Adrenal gland (tissue), 12 donors: ENCODE measurements around the gene SDK2. TPM values are rescaled to one million over a fixed set of nuclear protein-coding genes. Genes with fewer than 3 reads are reported as not detected.
A peak's percentile ranks its signal among the peaks of the same experiment; 100 is the strongest.

Source experiments
- DNase-seq, 7 donors: peaks; one replicate each; pipeline ENCODE4 v3.0.0-alpha.2; 2019 to 2020
- H3K27ac ChIP-seq, 5 donors: fragments of 200-600 bp; sonication (generic) in 4 of 5; 1 replicate in 3 of 5; 2 replicates in 2 of 5; pipeline versions ENCODE4 v1.5.1 to v1.8.0; 2016 to 2020; ENCODE audit warnings: mild to moderate bottlenecking in 1 of 5
- H3K27me3 ChIP-seq: fragments of 200-600 bp; 2 replicates; pipeline ENCODE4 v1.8.0; 2021
- H3K36me3 ChIP-seq, 2 donors: fragments of 200-600 bp; replicated peaks in 1 of 2; 1 replicate in 1 of 2; 2 replicates in 1 of 2; pipeline versions ENCODE4 v1.5.1 to v1.8.0; 2018 to 2022
- H3K4me1 ChIP-seq, 2 donors: fragments of 200-600 bp; replicated peaks in 1 of 2; 1 replicate in 1 of 2; 2 replicates in 1 of 2; pipeline versions ENCODE4 v1.5.1 to v1.8.0; 2018 to 2021
- H3K4me3 ChIP-seq, 4 donors: fragments of 200-600 bp; sonication (generic) in 3 of 4; one replicate each; pipeline ENCODE4 v1.5.1; 2016 to 2018
- H3K9me3 ChIP-seq, 3 donors: fragments of 200-600 bp; sonication (generic) in 1 of 3; replicated peaks in 1 of 3; 1 replicate in 2 of 3; 2 replicates in 1 of 3; pipeline versions ENCODE4 v1.5.1 to v1.8.0; 2016 to 2021
- POLR2A ChIP-seq, 2 donors: fragments of 450-650 bp; IDR thresholded peaks; one replicate each; pipeline ENCODE4 v1.6.1; 2017; ENCODE audit warnings: antibody characterized with exemption in 2 of 2, mild to moderate bottlenecking in 2 of 2, moderate library complexity in 1 of 2
- WGBS, 4 donors: extraction: QIAGEN DNeasy Blood & Tissue Kit in 2 of 4; methylation state at CpG; one replicate each; pipeline versions ENCODE4 v1.1.5 to v1.1.7; 2013 to 2017; 5-methylcytosine and 5-hydroxymethylcytosine counted together
- intact Hi-C, 2 donors: fragments of 100-400 bp; cut with DNase I; formaldehyde crosslinking; loops; one replicate each; pipeline versions ENCODE4 v1.14.1 to v1.15.0; 2022 to 2023
- polyA plus RNA-seq, 3 donors: library from polyadenylated mRNA; stranded (reverse); fragments of 200-250 nt in 2 of 3; fragments of 350-450 nt in 1 of 3; fragmentation: Illumina TruSeq in 1 of 3; extraction: RNeasy Lipid Tissue Mini Kit (QIAGEN cat#74804) in 1 of 3; gene quantifications; one replicate each; pipeline ENCODE4 v1.2.3, GENCODE V29; 2013 to 2014
- total RNA-seq, 9 donors: library from RNA; depleted of rRNA in 4 of 9; stranded (reverse); fragments of >200 nt in 4 of 9; fragments of 120-200 nt in 1 of 9; fragmentation: NEBNext Ultra II Directional in 1 of 9; extraction: Animal tissue kit (Norgen Biotek cat#: 25700) in 1 of 9; gene quantifications; one replicate each; pipeline versions ENCODE4 v1.1.0 to v1.2.4, GENCODE V29; 2013 to 2023
- TF ChIP-seq, protein P1 (sequence below), 6 experiments: fragments of 450-650 bp in 4 of 6; fragments of 200-600 bp in 2 of 6; sonication (generic) in 1 of 6; IDR thresholded peaks; 1 replicate in 5 of 6; 2 replicates in 1 of 6; pipeline versions ENCODE4 v1.5.1 to v1.8.0; 2016 to 2021; ENCODE audit warnings: antibody characterized with exemption in 6 of 6, mild to moderate bottlenecking in 2 of 6, moderate library complexity in 1 of 6
- donor health status: healthy with polysubstance abuse.
- donor health status: Bipolar disorder and iron deficiency.
- donor health status: DM: yes; HTN: yes; CAD: no.
- donor health status: DM: no; HTN: no; CAD: no.
- donor health status: DM: no; HTN: no; CAD: no.
- donor health status: DM: yes; HTN: yes; CAD: no.

SDK2 gene
- total and polyA plus RNA-seq, 12 donors, result 0.27 to 2.1 (median 0.84) TPM

DNA sequence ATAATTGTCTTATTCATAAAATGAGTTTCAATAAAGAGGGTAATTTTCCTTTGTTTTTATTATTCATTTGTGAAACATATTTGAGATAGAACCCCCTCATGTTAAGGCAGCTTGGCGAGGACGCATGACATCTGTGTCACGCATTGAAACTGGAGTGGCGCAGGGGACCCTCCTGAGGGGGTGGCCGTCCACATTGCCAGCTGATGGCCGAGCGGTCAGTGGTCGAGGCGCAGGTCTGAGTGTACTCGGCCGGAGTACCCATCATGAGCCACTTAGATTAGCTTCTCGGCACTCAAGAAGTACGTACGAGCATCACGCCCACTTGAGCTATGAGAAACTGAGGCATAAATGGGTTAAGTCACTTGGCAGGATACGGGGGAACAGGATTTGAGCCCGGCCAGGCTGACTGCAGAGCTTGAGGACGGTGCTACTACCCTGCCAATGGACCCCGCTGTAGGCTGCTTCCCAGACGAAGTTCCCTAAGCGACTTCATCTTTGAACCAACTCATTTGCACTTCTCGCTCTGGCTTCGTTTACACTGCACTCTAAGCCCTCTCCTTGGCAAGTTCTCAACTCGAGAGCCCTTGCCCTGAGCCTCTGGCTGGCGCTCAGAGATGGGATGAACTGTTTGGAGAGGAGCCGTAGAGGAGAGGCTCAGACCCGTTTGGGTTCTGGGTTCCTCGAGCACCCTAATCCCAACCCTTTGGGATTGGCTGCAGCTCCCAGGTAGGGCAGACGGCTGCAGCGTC lies 91.8 kb downstream of the SDK2 start:
- peaks cover 0 to 7% of the 10 kb centered on the region in 2 donors for H3K4me1 ChIP-seq
- intact Hi-C loops, result no loop called here
- H3K27me3 ChIP-seq, result no peaks in the 10 kb centered on the region
- no peaks in the 10 kb centered on the region for H3K9me3 ChIP-seq
- no peak overlapping the region for H3K27ac ChIP-seq
- no peak for TF ChIP-seq POLR2A (IDR thresholded peaks at IDR 0.05)
- DNase-seq, result no peak
- H3K36me3 ChIP-seq, result no peaks in the 10 kb centered on the region
- no peak overlapping the region for H3K4me3 ChIP-seq
- 77 to 81% (median 78%) methylated on average over 21 to 30 of the region's 30 CpGs for WGBS, 4 donors

DNA sequence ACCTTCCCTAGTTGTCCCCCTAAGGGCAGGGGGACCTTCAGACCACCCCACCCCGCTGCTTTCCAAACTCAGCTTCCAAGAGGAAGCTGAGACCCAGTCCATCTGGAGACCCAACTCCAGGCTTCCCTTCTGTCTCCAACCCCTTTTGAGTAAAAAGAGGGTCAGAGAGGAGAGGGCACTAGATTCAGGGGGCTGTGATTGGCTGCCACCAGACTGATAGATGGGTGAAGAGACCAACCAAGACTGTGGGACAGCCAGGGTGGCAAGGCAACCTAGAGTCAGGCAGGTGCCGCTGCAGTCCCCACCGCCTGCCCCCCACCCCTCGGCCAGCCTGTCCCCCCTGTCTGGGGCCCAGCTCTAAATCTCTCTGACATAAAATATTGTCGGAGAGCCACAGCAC lies 92.5 kb downstream of the SDK2 start:
- intact Hi-C loops, result no loop called here
- WGBS, 4 donors, result 52 to 74% (median 66%) methylated on average over 4 to 5 of the region's 5 CpGs
- no peak for TF ChIP-seq POLR2A (IDR thresholded peaks at IDR 0.05)
- TF ChIP-seq, protein P1, sequence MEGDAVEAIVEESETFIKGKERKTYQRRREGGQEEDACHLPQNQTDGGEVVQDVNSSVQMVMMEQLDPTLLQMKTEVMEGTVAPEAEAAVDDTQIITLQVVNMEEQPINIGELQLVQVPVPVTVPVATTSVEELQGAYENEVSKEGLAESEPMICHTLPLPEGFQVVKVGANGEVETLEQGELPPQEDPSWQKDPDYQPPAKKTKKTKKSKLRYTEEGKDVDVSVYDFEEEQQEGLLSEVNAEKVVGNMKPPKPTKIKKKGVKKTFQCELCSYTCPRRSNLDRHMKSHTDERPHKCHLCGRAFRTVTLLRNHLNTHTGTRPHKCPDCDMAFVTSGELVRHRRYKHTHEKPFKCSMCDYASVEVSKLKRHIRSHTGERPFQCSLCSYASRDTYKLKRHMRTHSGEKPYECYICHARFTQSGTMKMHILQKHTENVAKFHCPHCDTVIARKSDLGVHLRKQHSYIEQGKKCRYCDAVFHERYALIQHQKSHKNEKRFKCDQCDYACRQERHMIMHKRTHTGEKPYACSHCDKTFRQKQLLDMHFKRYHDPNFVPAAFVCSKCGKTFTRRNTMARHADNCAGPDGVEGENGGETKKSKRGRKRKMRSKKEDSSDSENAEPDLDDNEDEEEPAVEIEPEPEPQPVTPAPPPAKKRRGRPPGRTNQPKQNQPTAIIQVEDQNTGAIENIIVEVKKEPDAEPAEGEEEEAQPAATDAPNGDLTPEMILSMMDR (IDR thresholded peaks at IDR 0.05), result no peak
- no peaks in the 10 kb centered on the region for H3K36me3 ChIP-seq
- no peaks in the 10 kb centered on the region for H3K9me3 ChIP-seq
- no peak overlapping the region for H3K4me3 ChIP-seq
- no peak overlapping the region for H3K27ac ChIP-seq
- peak in 1 of 7 donors; percentile 57 for DNase-seq
- no peaks in the 10 kb centered on the region for H3K27me3 ChIP-seq
- H3K4me1 ChIP-seq, result peaks cover 0 to 7% of the 10 kb centered on the region in 2 donors

DNA sequence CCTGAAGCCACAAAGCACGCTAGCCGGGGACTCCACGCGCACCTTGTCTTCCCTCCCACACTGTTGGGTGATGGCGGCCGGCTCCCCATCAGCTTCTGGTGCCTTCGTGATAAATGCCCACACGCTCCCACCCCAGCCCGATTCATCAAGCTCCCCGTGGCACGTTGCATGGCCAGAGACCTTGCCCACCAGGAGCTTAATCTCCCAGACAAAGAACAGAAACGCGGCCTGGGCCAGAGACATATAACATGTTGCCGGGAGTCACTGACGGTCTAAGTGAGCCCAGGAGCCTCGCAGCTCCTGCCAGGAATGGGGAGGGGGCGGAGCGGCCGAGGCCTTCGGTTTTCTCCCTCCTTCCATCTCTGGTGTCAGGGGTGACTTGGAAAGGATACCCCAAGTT lies 93.1 kb downstream of the SDK2 start:
- intact Hi-C loops, result no loop called here
- Histone ChIP-seq H3K27me3 (no peaks in the 10 kb centered on the region), H3K27ac (no peak overlapping the region), H3K4me1 (peaks cover 0 to 7% of the 10 kb centered on the region in 2 donors), H3K36me3 (no peaks in the 10 kb centered on the region), H3K9me3 (no peaks in the 10 kb centered on the region), H3K4me3 (no peak overlapping the region)
- TF ChIP-seq, protein P1 (IDR thresholded peaks at IDR 0.05), result no peak
- no peak for TF ChIP-seq POLR2A (IDR thresholded peaks at IDR 0.05)
- 86 to 91% (median 89%) methylated on average over 20 of the region's 20 CpGs for WGBS, 4 donors
- DNase-seq, result no peak

DNA sequence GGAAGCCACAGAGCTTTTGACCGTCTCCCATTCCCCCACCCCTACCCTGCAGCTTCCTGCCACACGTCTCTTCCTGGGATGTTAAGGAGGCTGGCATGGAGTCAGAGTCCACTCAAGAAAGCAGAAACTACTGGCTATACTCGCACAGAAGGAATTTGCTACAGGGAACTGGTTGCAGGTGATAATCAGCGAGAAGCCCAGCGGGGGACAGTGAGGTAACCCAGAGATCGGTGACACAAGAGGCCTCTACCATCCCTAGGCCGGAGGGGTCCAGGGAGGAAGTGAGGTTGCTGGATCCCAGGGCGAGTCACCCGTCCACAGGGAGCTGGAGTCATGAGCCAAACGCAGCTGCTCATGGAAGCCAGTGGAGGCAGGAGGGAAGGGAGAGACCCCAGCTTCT lies 93.7 kb downstream of the SDK2 start:
- no peaks in the 10 kb centered on the region for H3K9me3 ChIP-seq
- no peak for DNase-seq
- H3K36me3 ChIP-seq, result no peaks in the 10 kb centered on the region
- no peaks in the 10 kb centered on the region for H3K27me3 ChIP-seq
- no peak overlapping the region for H3K27ac ChIP-seq
- no peak for TF ChIP-seq POLR2A (IDR thresholded peaks at IDR 0.05)
- TF ChIP-seq, protein P1 (IDR thresholded peaks at IDR 0.05), result no peak
- intact Hi-C loops, result no loop called here
- H3K4me3 ChIP-seq, result no peak overlapping the region
- WGBS, 4 donors, result 69 to 73% (median 72%) methylated on average over 7 to 10 of the region's 10 CpGs
- peaks cover 0 to 7% of the 10 kb centered on the region in 2 donors for H3K4me1 ChIP-seq
